ENCODE results near the gene PPP1R3G.

DNA sequence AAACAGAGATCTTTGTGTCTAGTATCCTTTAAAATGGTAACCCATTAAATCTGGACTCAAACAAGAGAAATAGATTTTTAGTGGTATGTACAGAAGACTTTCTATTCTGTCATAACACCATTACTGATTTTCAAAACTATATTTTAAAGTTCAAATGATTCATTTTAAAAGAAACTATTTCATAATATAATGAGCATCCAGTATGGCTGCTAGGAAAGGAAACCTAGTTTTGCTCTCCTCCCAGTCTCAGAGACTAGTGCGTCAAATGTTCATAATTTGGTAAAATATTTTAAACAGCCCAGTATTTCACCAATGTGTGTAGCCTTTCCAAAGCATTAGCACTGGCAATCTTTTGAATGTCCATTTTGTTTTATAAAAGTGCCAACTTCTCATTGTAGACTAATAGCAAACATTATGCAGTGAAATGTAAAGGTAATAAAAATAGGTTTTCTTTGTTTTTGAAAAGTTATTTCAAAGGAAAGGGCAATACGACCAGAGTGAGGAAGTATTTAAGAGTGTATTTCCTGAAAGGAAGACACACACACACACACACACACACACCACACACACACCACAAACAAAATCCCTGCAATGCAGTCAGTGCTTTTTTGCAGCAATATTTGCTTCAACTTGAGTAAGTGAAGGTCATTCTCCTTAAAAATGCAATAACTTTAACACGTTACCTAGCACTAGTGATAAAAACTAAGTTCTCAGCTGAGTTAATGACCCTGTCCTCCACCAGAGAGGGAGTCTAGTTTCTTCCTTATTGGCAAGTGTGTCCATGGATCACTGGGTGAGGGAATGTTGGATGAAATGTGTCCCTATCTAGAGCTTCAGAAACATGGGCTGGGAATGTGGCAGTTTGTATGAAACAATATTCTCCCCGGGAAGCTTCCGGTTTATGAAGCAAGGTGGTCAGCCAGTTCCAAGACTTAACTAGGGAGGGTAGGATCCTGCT is 4.6 kb downstream of the PPP1R3G start:
- TF ChIP-seq CTCF (conservative IDR thresholded peaks at IDR 0.05; ENCODE audit: low read depth, low read length) (no peak), MXI1 (IDR thresholded peaks at IDR 0.05; ENCODE audit: borderline replicate concordance, low read depth, low read length) (no peak), CEBPB (IDR thresholded peaks at IDR 0.05; ENCODE audit: low read depth, low read length) (no peak), POLR2A (IDR thresholded peaks at IDR 0.05; ENCODE audit: low read depth, low read length) (no peak), FOS (IDR thresholded peaks at IDR 0.05; ENCODE audit: low read depth, low read length) (no peak), SMC3 (IDR thresholded peaks at IDR 0.05; ENCODE audit: low read depth, low read length) (no peak), RCOR1 (IDR thresholded peaks at IDR 0.05; ENCODE audit: insufficient replicate concordance, low read length) (no peak)
- TF ChIP-seq, protein P1, sequence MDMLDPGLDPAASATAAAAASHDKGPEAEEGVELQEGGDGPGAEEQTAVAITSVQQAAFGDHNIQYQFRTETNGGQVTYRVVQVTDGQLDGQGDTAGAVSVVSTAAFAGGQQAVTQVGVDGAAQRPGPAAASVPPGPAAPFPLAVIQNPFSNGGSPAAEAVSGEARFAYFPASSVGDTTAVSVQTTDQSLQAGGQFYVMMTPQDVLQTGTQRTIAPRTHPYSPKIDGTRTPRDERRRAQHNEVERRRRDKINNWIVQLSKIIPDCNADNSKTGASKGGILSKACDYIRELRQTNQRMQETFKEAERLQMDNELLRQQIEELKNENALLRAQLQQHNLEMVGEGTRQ (IDR thresholded peaks at IDR 0.05; ENCODE audit: low read depth, low read length), result no peak

Measured in IMR-90 (cell line).